GM12878 (cell line): Measurements from ENCODE around the gene FNDC3B. TPM values are rescaled to one million over a fixed set of nuclear protein-coding genes. Genes with fewer than 3 reads are reported as not detected.

Experiments
- ASH2L ChIP-seq: fragments of 300-600, 200-600 bp; sonication (generic); IDR thresholded peaks from 2 replicates; pipeline ENCODE4 v1.6.1; 2017; ENCODE audit warnings: low read depth, mild to moderate bottlenecking, borderline replicate concordance
- BCL3 ChIP-seq: IDR thresholded peaks from 2 replicates; pipeline ENCODE4 v1.6.1; 2011; ENCODE audit warnings: borderline replicate concordance, low read depth, mild to moderate bottlenecking, moderate library complexity, low read length; ENCODE audit not compliant: insufficient read depth, poor library complexity, severe bottlenecking
- BRCA1 ChIP-seq: IDR thresholded peaks from 2 replicates; pipeline ENCODE4 v1.6.1; 2011; ENCODE audit warnings: low read depth, low read length, improper control_type of control experiment
- CBFB ChIP-seq: IDR thresholded peaks from 2 replicates; pipeline ENCODE4 v1.6.1; 2016; ENCODE audit warnings: antibody characterized with exemption, low read depth
- CBX5 ChIP-seq: sonication (generic); IDR thresholded peaks from 2 replicates; pipeline ENCODE4 v1.6.1; 2016; ENCODE audit warnings: low read depth, moderate library complexity, mild to moderate bottlenecking, inconsistent platforms
- DPF2 ChIP-seq: fragments of 450-650 bp; IDR thresholded peaks from 2 replicates; pipeline ENCODE4 v1.6.1; 2017; ENCODE audit warnings: mild to moderate bottlenecking
- JUNB ChIP-seq: IDR thresholded peaks from 2 replicates; pipeline ENCODE4 v1.6.1; 2016; ENCODE audit warnings: antibody characterized with exemption, mild to moderate bottlenecking
- JUND ChIP-seq: IDR thresholded peaks from 2 replicates; pipeline ENCODE4 v1.6.1; 2012; ENCODE audit warnings: low read depth, mild to moderate bottlenecking, low read length, improper control_type of control experiment, moderate library complexity
- KDM1A ChIP-seq: fragments of 200-600 bp; sonication (generic); IDR thresholded peaks from 2 replicates; pipeline ENCODE4 v1.6.1; 2016; ENCODE audit warnings: borderline replicate concordance
- LARP7 ChIP-seq: fragments of 450-650 bp; IDR thresholded peaks from 2 replicates; pipeline ENCODE4 v1.6.1; 2017; ENCODE audit warnings: mild to moderate bottlenecking
- MTA2 ChIP-seq: fragments of 450-650 bp; IDR thresholded peaks from 2 replicates; pipeline ENCODE4 v1.6.1; 2016; ENCODE audit warnings: low read depth, mild to moderate bottlenecking, moderate library complexity
- MXI1 ChIP-seq: fragments of 150-350 bp; IDR thresholded peaks from 2 replicates; pipeline ENCODE4 v1.6.1; 2011; ENCODE audit warnings: low read depth, mild to moderate bottlenecking, inconsistent platforms, low read length, improper control_type of control experiment
- NFYB ChIP-seq: IDR thresholded peaks from 2 replicates; pipeline ENCODE4 v1.6.1; 2011; ENCODE audit warnings: low read depth, mild to moderate bottlenecking, low read length, improper control_type of control experiment, moderate library complexity; ENCODE audit not compliant: insufficient read depth
- PAX8 ChIP-seq: fragments of 450-650 bp; IDR thresholded peaks from 2 replicates; pipeline ENCODE4 v1.6.1; 2017; ENCODE audit warnings: mild to moderate bottlenecking, moderate library complexity
- RELB ChIP-seq: fragments of 450-650 bp; IDR thresholded peaks from 2 replicates; pipeline ENCODE4 v1.6.1; 2017; ENCODE audit warnings: low read depth, mild to moderate bottlenecking, moderate library complexity
- RFX5 ChIP-seq: IDR thresholded peaks from 2 replicates; pipeline ENCODE4 v1.6.1; 2011; ENCODE audit warnings: low read depth, low read length, improper control_type of control experiment
- SUZ12 ChIP-seq: fragments of 200-600 bp; sonication (generic); IDR thresholded peaks from one replicate; pipeline ENCODE4 v1.6.1; 2018; ENCODE audit warnings: antibody characterized with exemption, mild to moderate bottlenecking; ENCODE audit not compliant: unreplicated experiment
- TAF1 ChIP-seq: IDR thresholded peaks from 2 replicates; pipeline ENCODE4 v1.6.1; 2011; ENCODE audit warnings: mild to moderate bottlenecking, low read depth, low read length, borderline replicate concordance
- TBL1XR1 ChIP-seq: IDR thresholded peaks from 2 replicates; pipeline ENCODE4 v1.6.1; 2012; ENCODE audit warnings: low read depth, low read length, improper control_type of control experiment
- ZBTB11 ChIP-seq: fragments of 450-650 bp; formaldehyde crosslinking; IDR thresholded peaks from 2 replicates; pipeline ENCODE4 v1.5.0; 2022; ENCODE audit warnings: mild to moderate bottlenecking, missing genetic modification characterization
- ZBTB33 ChIP-seq: fragments of 450-650 bp; IDR thresholded peaks from 2 replicates; pipeline ENCODE4 v1.6.1; 2017; ENCODE audit warnings: mild to moderate bottlenecking
- ZNF274 ChIP-seq: IDR thresholded peaks from one replicate; pipeline ENCODE4 v1.8.0; 2011; ENCODE audit not compliant: insufficient read length, insufficient read depth
- polyA plus RNA-seq, 11 experiments: library from polyadenylated mRNA; depleted of rRNA in 4 of 11; unstranded in 6 of 11; stranded (reverse) in 5 of 11; fragments of >200 nt; fragmentation: Nextera tagmentation in 4 of 11; fragmentation: Illumina TruSeq in 1 of 11; extraction: Ambion mirVana in 4 of 11; extraction: Trizol in 1 of 11; gene quantifications; 1 replicate in 1 of 11; 2 replicates in 10 of 11; pipeline versions ENCODE4 v1.2.1 to v1.2.3, GENCODE V29; 2011 to 2016; ENCODE audit warnings: inconsistent platforms in 2 of 11, missing spikeins in 2 of 11, low read depth in 1 of 11
- total RNA-seq, 4 experiments: library from RNA; depleted of rRNA in 3 of 4; stranded (reverse); fragments of >200 nt in 3 of 4; fragmentation: Illumina TruSeq in 1 of 4; extraction: Trizol in 1 of 4; gene quantifications; 2 replicates each; pipeline versions ENCODE4 v1.2.1 to v1.2.3, GENCODE V29; 2013 to 2021

Gene FNDC3B
- total and polyA plus RNA-seq, 10 of the 15 experiments (the other 5 are each of a cell fraction or from before 2014, with no cell fraction given) = 7.9 to 35.0 (median 18.5) TPM

- TF ChIP-seq ZBTB11 (CRISPR knock-in tag) (no peak), KDM1A (no peak), RELB (no peak), JUNB (0 out of 2 replicates have a peak, but pooled peaks have one; percentile 20), CBFB (no peak), BCL3 (no peak), TBL1XR1 (no peak), DPF2 (no peak), SUZ12 (no peak), MXI1 (no peak), ZBTB33 (no peak), TAF1 (no peak), ASH2L (no peak), LARP7 (no peak), CBX5 (no peak), PAX8 (no peak), ZNF274 (no peak), BRCA1 (no peak), NFYB (no peak), MTA2 (no peak; the same call in 1 of the 2 replicates), RFX5 (no peak), JUND (no peak)
Measured at GRCh38 chr3:172101107-172101506, 61.7 kb downstream of the FNDC3B start (continued).
